ENCODE results near the gene PCDHA11. TPM values are rescaled to one million over a fixed set of nuclear protein-coding genes. Genes with fewer than 3 reads are reported as not detected.
A peak's percentile ranks its signal among the peaks of the same experiment; 100 is the strongest.
"Not testable (repeated sequence)": the region's sequence is repeated elsewhere in the genome, so short reads cannot be mapped to it uniquely, and the experiment has no call there.

PCDHA11 gene
- total RNA-seq, 1 experiment from 2014 or later, result 5.6 TPM

DNA sequence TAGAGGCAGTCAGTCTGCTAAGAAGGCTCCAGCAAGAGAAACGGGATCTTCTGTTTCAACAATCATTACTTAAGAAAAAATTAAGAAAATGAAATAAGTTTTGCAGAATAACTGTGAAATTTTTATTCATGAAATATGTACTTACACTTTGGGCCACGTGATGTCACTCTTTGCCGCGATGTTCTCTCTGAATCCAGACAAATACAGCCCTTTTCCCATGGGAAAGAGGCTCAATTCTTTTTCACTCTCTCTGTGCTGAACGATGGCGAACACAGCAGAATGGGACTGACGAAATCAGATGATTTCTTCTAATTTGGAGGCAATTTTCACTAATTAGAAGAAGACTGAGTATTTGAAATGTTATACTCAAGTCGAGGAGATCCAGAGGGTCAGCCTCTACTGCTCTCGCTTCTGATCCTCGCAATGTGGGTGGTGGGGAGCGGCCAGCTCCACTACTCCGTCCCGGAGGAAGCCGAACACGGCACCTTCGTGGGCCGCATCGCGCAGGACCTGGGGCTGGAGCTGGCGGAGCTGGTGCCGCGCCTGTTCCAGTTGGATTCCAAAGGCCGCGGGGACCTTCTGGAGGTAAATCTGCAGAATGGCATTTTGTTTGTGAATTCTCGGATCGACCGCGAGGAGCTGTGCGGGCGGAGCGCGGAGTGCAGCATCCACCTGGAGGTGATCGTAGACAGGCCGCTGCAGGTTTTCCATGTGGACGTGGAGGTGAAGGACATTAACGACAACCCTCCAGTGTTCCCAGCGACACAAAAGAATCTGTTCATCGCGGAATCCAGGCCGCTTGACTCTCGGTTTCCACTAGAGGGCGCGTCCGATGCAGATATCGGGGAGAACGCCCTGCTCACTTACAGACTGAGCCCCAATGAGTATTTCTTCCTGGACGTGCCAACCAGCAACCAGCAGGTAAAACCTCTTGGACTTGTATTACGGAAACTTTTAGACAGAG lies 20.3 kb upstream of the PCDHA11 start, which contains the start of gene PCDHA9:
TSS of gene PCDHA9 (plus strand) at position 244 of the 964 bp plus-strand sequence. CDS start at position 358, 114 bp downstream.
- DNase-seq (ENCODE audit: low read depth); in situ Hi-C loops (cut with HindIII; ENCODE audit: low pct_unique_long_range_greater_than_20kb, low sequenced_read_pairs): not testable (repeated sequence)

GRCh38 chr5:140849831-140850634 lies 18.7 kb upstream of the PCDHA11 start:
- DNase-seq (ENCODE audit: low read depth); in situ Hi-C loops (cut with HindIII; ENCODE audit: low pct_unique_long_range_greater_than_20kb, low sequenced_read_pairs): not testable (repeated sequence)

- in situ Hi-C loops (cut with HindIII; ENCODE audit: low pct_unique_long_range_greater_than_20kb, low sequenced_read_pairs), result no loop called here
- DNase-seq (ENCODE audit: low read depth), result no peak
Observed at GRCh38 chr5:140855772-140856674, 12.7 kb upstream of the PCDHA11 start, which contains the start of gene PCDHA10. TSS of gene PCDHA10 (plus strand) at chr5:140855897. CDS start at chr5:140856049, 152 bp downstream.

- in situ Hi-C loops (cut with HindIII; ENCODE audit: low pct_unique_long_range_greater_than_20kb, low sequenced_read_pairs), result no loop called here
- no peak for DNase-seq (ENCODE audit: low read depth)
Observed at GRCh38 chr5:140857177-140857986, 11.4 kb upstream of the PCDHA11 start.

GRCh38 chr5:140857987-140858240 lies 10.8 kb upstream of the PCDHA11 start:
- no peak for DNase-seq (ENCODE audit: low read depth)
- in situ Hi-C loops (cut with HindIII; ENCODE audit: low pct_unique_long_range_greater_than_20kb, low sequenced_read_pairs), result no loop called here

- DNase-seq (ENCODE audit: low read depth), result no peak
- in situ Hi-C loops (cut with HindIII; ENCODE audit: low pct_unique_long_range_greater_than_20kb, low sequenced_read_pairs), result no loop called here
Observed at GRCh38 chr5:140862441-140863295, 6.1 kb upstream of the PCDHA11 start.

- no peak for DNase-seq (ENCODE audit: low read depth)
- in situ Hi-C loops (cut with HindIII; ENCODE audit: low pct_unique_long_range_greater_than_20kb, low sequenced_read_pairs), result no loop called here
Observed at GRCh38 chr5:140869555-140869886, 764 bp downstream of the PCDHA11 start.

DNA sequence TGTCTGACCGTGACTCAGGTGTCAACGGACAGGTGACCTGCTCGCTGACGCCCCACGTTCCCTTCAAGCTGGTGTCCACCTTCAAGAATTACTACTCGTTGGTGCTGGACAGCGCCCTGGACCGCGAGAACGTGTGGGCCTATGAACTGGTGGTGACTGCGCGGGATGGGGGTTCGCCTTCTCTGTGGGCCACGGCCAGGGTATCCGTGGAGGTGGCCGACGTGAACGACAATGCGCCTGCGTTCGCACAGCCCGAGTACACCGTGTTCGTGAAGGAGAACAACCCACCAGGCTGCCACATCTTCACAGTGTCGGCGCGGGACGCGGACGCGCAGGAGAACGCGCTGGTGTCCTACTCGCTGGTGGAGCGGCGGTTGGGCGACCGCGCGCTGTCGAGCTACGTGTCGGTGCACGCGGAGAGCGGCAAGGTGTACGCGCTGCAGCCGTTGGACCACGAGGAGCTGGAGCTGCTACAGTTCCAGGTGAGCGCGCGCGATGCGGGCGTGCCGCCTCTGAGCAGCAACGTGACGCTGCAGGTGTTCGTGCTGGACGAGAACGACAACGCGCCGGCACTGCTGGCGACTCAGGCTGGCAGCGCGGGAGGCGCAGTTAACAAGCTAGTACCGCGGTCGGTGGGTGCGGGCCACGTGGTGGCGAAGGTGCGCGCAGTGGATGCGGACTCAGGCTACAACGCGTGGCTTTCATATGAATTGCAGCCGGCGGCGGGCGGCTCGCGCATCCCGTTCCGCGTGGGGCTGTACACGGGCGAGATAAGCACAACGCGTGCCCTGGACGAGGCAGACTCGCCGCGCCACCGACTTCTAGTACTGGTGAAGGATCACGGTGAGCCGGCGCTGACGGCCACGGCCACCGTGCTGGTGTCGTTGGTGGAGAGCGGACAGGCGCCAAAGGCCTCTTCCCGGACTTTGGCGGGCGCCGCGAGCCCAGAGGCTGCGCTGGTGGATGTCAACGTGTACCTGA lies 1.8 kb downstream of the PCDHA11 start:
- in situ Hi-C loops (cut with HindIII; ENCODE audit: low pct_unique_long_range_greater_than_20kb, low sequenced_read_pairs), result no loop called here
- DNase-seq (ENCODE audit: low read depth), result no peak

DNA sequence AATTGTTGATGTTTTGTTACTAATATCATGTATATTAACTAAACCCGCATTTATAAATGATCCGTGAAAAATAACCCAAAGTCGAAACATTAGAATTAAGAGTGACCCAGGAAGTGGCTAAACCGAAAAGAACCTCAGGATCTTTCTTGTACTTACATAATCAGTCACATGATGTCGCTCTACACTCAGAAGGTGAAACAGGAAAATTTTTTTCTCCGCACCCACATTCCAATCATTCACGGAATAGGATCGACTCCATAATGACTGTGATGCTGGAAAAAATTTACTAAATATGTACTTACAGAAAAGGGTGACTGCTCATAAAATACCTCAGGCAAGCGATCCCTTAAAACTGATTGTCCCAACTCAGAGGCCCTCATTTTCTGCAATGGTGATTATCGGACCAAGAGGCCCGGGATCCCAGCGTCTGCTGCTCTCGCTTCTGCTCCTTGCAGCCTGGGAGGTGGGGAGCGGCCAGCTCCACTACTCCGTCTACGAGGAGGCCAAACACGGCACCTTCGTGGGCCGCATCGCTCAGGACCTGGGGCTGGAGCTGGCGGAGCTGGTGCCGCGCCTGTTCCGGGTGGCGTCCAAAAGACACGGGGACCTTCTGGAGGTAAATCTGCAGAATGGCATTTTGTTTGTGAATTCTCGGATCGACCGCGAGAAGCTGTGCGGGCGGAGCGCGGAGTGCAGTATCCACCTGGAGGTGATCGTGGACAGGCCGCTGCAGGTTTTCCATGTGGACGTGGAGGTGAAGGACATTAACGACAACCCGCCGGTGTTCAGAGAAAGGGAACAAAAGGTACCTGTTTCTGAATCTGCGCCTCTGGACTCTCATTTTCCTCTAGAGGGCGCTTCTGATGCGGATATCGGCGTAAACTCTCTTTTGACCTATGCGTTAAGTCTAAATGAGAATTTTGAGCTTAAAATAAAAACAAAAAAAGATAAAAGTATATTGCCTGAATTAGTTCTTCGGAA lies 6.6 kb downstream of the PCDHA11 start, which contains the start of gene PCDHA12:
TSS of gene PCDHA12 (plus strand) at position 224 of the 981 bp plus-strand sequence. CDS start at position 389, 165 bp downstream.
- in situ Hi-C loops (cut with HindIII; ENCODE audit: low pct_unique_long_range_greater_than_20kb, low sequenced_read_pairs), result no loop called here

DNA sequence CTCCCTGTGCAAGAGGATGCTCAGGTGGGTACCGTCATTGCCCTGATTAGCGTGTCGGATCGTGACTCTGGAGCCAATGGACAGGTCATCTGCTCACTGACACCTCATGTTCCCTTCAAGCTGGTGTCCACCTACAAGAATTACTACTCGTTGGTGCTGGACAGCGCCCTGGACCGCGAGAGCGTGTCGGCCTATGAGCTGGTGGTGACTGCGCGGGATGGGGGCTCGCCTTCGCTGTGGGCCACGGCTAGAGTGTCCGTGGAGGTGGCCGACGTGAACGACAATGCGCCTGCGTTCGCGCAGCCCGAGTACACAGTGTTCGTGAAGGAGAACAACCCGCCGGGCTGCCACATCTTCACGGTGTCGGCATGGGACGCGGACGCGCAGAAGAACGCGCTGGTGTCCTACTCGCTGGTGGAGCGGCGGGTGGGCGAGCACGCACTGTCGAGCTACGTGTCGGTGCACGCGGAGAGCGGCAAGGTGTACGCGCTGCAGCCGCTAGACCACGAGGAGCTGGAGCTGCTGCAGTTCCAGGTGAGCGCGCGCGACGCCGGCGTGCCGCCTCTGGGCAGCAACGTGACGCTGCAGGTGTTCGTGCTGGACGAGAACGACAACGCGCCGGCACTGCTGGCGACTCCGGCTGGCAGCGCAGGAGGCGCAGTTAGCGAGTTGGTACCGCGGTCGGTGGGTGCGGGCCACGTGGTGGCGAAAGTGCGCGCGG lies 7.9 kb downstream of the PCDHA11 start:
- in situ Hi-C loops (cut with HindIII; ENCODE audit: low pct_unique_long_range_greater_than_20kb, low sequenced_read_pairs), result not testable (repeated sequence)

More for the DNA sequence above, 6.6 kb downstream of the PCDHA11 start, which contains the start of gene PCDHA12:
- DNase-seq (ENCODE audit: low read depth), result peak; percentile 6

DNA sequence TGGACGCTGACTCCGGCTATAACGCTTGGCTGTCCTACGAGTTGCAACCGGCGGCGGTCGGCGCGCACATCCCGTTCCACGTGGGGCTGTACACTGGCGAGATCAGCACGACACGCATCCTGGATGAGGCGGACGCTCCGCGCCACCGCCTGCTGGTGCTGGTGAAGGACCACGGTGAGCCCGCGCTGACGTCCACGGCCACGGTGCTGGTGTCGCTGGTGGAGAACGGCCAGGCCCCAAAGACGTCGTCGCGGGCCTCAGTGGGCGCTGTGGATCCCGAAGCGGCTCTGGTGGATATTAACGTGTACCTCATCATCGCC lies 8.5 kb downstream of the PCDHA11 start:
- in situ Hi-C loops (cut with HindIII; ENCODE audit: low pct_unique_long_range_greater_than_20kb, low sequenced_read_pairs), result no loop called here
- no peak for DNase-seq (ENCODE audit: low read depth)

More for the DNA sequence above, 7.9 kb downstream of the PCDHA11 start:
- not testable (repeated sequence) for DNase-seq (ENCODE audit: low read depth)

GRCh38 chr5:140881889-140882590 lies 13.3 kb downstream of the PCDHA11 start, which contains the start of gene PCDHA13:
TSS of gene PCDHA13 (plus strand) at chr5:140882124. CDS start at chr5:140882269, 145 bp downstream.
- DNase-seq (ENCODE audit: low read depth), result no peak
- in situ Hi-C loops (cut with HindIII; ENCODE audit: low pct_unique_long_range_greater_than_20kb, low sequenced_read_pairs), result no loop called here

GRCh38 chr5:140882591-140882899 lies 13.8 kb downstream of the PCDHA11 start:
- in situ Hi-C loops (cut with HindIII; ENCODE audit: low pct_unique_long_range_greater_than_20kb, low sequenced_read_pairs), result no loop called here

More at GRCh38 chr5:140882591-140882899, 13.8 kb downstream of the PCDHA11 start:
- DNase-seq (ENCODE audit: low read depth), result peak; percentile 31

All from Caki2 (cell line).